ENCODE data around the gene TBC1D8B. TPM values are rescaled to one million over a fixed set of nuclear protein-coding genes. Genes with fewer than 3 reads are reported as not detected.

The TBC1D8B gene
- total RNA-seq, 2 experiments from 2014 or later = 0.22 TPM

- CTCF ChIA-PET = no interaction called here
- ATAC-seq (ENCODE audit: poor library complexity) = no peak
- H3K27me3 Mint-ChIP-seq = peaks cover 27% of the 10 kb centered on the region
- POLR2A ChIA-PET = no interaction called here
- Histone ChIP-seq H3K9me3 (ENCODE audit: control insufficient read depth in 1 of 2, insufficient read depth in 1 of 2, low read length in 2 of 2) (no peaks in the 10 kb centered on the region), H3K36me3 (ENCODE audit: insufficient read depth, low read length) (no peaks in the 10 kb centered on the region), H3K4me1 (ENCODE audit: insufficient read depth, low read length) (no peaks in the 10 kb centered on the region), H3K27ac (ENCODE audit: low read depth in 1 of 2, low read length in 2 of 2) (no peak overlapping the region), H3K27me3 (ENCODE audit: control insufficient read depth in 1 of 2, insufficient read depth in 2 of 2, low read length in 2 of 2) (peaks cover 0 to 7% of the 10 kb centered on the region in 2 experiments), H3K4me3 (ENCODE audit: low read length) (no peak overlapping the region)
- TF ChIP-seq CTCF (IDR thresholded peaks at IDR 0.05) = no peak
- no peaks in the 10 kb centered on the region for H3K4me1 Mint-ChIP-seq (ENCODE audit: low read depth)
- no peak overlapping the region for H3K27ac Mint-ChIP-seq
- intact Hi-C loops (cut with DNase I, micrococcal nuclease) = no loop called here
- no peaks in the 10 kb centered on the region for H3K9me3 Mint-ChIP-seq
- H3K36me3 Mint-ChIP-seq (ENCODE audit: low read depth) = no peaks in the 10 kb centered on the region
- H3K4me3 Mint-ChIP-seq = no peak overlapping the region
- DNase-seq = no peak
Observed at GRCh38 chrX:106780264-106780663, 22.2 kb upstream of the TBC1D8B start.

- peaks cover 0 to 7% of the 10 kb centered on the region in 2 experiments for H3K27me3 ChIP-seq (ENCODE audit: control insufficient read depth in 1 of 2, insufficient read depth in 2 of 2, low read length in 2 of 2)
- no peaks in the 10 kb centered on the region for H3K9me3 Mint-ChIP-seq
- ATAC-seq (ENCODE audit: poor library complexity) (no peak), DNase-seq (no peak)
- ChIA-PET CTCF (interaction anchor here (2.0 kb wide), 1 partner anchor 8 kb away, joined by 4 read pairs; no protein-coding TSS in a partner anchor), POLR2A (no interaction called here)
- no peak overlapping the region for H3K4me3 ChIP-seq (ENCODE audit: low read length)
- intact Hi-C loops (cut with DNase I, micrococcal nuclease) = no loop called here
- H3K4me1 ChIP-seq (ENCODE audit: insufficient read depth, low read length) = no peaks in the 10 kb centered on the region
- no peak for TF ChIP-seq CTCF (IDR thresholded peaks at IDR 0.05)
- H3K4me1 Mint-ChIP-seq (ENCODE audit: low read depth) = no peaks in the 10 kb centered on the region
- peaks cover 30% of the 10 kb centered on the region for H3K27me3 Mint-ChIP-seq
- H3K4me3 Mint-ChIP-seq = no peak overlapping the region
- H3K36me3 Mint-ChIP-seq (ENCODE audit: low read depth) = no peaks in the 10 kb centered on the region
- H3K27ac Mint-ChIP-seq = no peak overlapping the region
- H3K27ac ChIP-seq (ENCODE audit: low read depth in 1 of 2, low read length in 2 of 2) = no peak overlapping the region
- no peaks in the 10 kb centered on the region for H3K9me3 ChIP-seq (ENCODE audit: control insufficient read depth in 1 of 2, insufficient read depth in 1 of 2, low read length in 2 of 2)
- no peaks in the 10 kb centered on the region for H3K36me3 ChIP-seq (ENCODE audit: insufficient read depth, low read length)
Observed at GRCh38 chrX:106780664-106781377, 21.7 kb upstream of the TBC1D8B start.

GRCh38 chrX:106783716-106784115 lies 18.8 kb upstream of the TBC1D8B start:
- Mint-ChIP-seq H3K4me1 (ENCODE audit: low read depth) (no peaks in the 10 kb centered on the region), H3K27ac (no peak overlapping the region), H3K27me3 (peaks cover 32% of the 10 kb centered on the region), H3K4me3 (no peak overlapping the region), H3K9me3 (no peaks in the 10 kb centered on the region), H3K36me3 (ENCODE audit: low read depth) (no peaks in the 10 kb centered on the region)
- Histone ChIP-seq H3K4me3 (ENCODE audit: low read length) (no peak overlapping the region), H3K9me3 (ENCODE audit: control insufficient read depth in 1 of 2, insufficient read depth in 1 of 2, low read length in 2 of 2) (no peaks in the 10 kb centered on the region), H3K4me1 (ENCODE audit: insufficient read depth, low read length) (no peaks in the 10 kb centered on the region), H3K36me3 (ENCODE audit: insufficient read depth, low read length) (no peaks in the 10 kb centered on the region), H3K27me3 (ENCODE audit: control insufficient read depth in 1 of 2, insufficient read depth in 2 of 2, low read length in 2 of 2) (peaks cover 0 to 7% of the 10 kb centered on the region in 2 experiments), H3K27ac (ENCODE audit: low read depth in 1 of 2, low read length in 2 of 2) (no peak overlapping the region)
- DNase-seq = no peak
- ChIA-PET POLR2A (no interaction called here), CTCF (no interaction called here)
- no peak for TF ChIP-seq CTCF (IDR thresholded peaks at IDR 0.05)
- ATAC-seq (ENCODE audit: poor library complexity) = no peak
- intact Hi-C loops (cut with DNase I, micrococcal nuclease) = no loop called here

All from CD4-positive, alpha-beta T cell (primary cell).